ENCODE measurements around the gene P3H2. TPM values are rescaled to one million over a fixed set of nuclear protein-coding genes. Genes with fewer than 3 reads are reported as not detected.

P3H2 gene
- total and polyA plus RNA-seq, 2 of the 4 experiments (the other 2 are of a cell fraction) = 54.7 to 64.3 TPM

- Histone ChIP-seq H3K14ac (replicated peaks; ENCODE audit: low read depth, low read length) (no peak overlapping the region), H4K8ac (ENCODE audit: low read depth in 2 of 2, low read length in 2 of 2) (no peak overlapping the region), H3K4me3 (ENCODE audit: insufficient read depth, low read depth, low read length) (no peak overlapping the region), H2BK15ac (ENCODE audit: low read depth, low read length) (no peak overlapping the region), H2AK5ac (ENCODE audit: low read depth, low read length) (no peak overlapping the region), H3K56ac (ENCODE audit: extremely low read depth, insufficient read depth, low read length) (no peak overlapping the region), H3K36me3 (ENCODE audit: control insufficient read depth, insufficient read depth, low read length) (no peaks in the 10 kb centered on the region), H3K4ac (ENCODE audit: low read depth, low read length) (no peak overlapping the region), H2BK20ac (ENCODE audit: low read depth, low read length) (no peak overlapping the region), H2AFZ (replicated peaks; ENCODE audit: low read length, poor library complexity) (no peak overlapping the region), H3K79me1 (ENCODE audit: low read depth in 1 of 2, low read length in 2 of 2) (no peaks in the 10 kb centered on the region), H2BK5ac (ENCODE audit: low read depth, low read length, poor library complexity, severe bottlenecking) (no peak overlapping the region), H3K9ac (ENCODE audit: low read depth, low read length) (no peak overlapping the region), H3K27ac (ENCODE audit: insufficient read depth, low read length) (no peak overlapping the region), H2BK120ac (ENCODE audit: low read depth, low read length) (no peak overlapping the region), H3K4me2 (ENCODE audit: low read depth, low read length) (no peak overlapping the region), H3K18ac (ENCODE audit: low read depth, low read length) (no peak overlapping the region), H4K5ac (ENCODE audit: low read depth, low read length) (no peak overlapping the region), H3K23ac (ENCODE audit: low read depth, low read length) (no peak overlapping the region), H4K91ac (ENCODE audit: insufficient read depth, low read depth, low read length) (no peak overlapping the region), H3K27me3 (ENCODE audit: control insufficient read depth, insufficient read depth, low read length) (no peaks in the 10 kb centered on the region), H4K20me1 (ENCODE audit: insufficient read depth, low read length) (no peaks in the 10 kb centered on the region), H3K9me1 (ENCODE audit: insufficient read depth, low read length) (no peaks in the 10 kb centered on the region), H3K9me3 (ENCODE audit: control insufficient read depth, insufficient read depth, low read length) (no peaks in the 10 kb centered on the region), H3K4me1 (ENCODE audit: control insufficient read depth, insufficient read depth, low read length) (peaks cover 2% of the 10 kb centered on the region; the same call in 1 of the 2 replicates), H2AK9ac (replicated peaks; ENCODE audit: low read depth, low read length, poor library complexity) (no peak overlapping the region)
- WGBS, 2 experiments (ENCODE audit: extremely low coverage in 2 of 2, insufficient read length in 1 of 2) = 95% methylated on average over 2 of the region's 6 CpGs; no CpG with 5 or more reads in 1 of the 2 experiments
- ChIA-PET CTCF (interaction anchor here (0.9 kb wide), 1 partner anchor 12 kb away, joined by 3 read pairs; no protein-coding TSS in a partner anchor), POLR2A (ENCODE audit: unreplicated experiment) (no interaction called here)
- dilution Hi-C loops (cut with HindIII; ENCODE audit: low sequenced_read_pairs, unreplicated experiment) = no loop called here
- in situ Hi-C loops (cut with MboI; ENCODE audit: low sequenced_read_pairs) = no loop called here
- TF ChIP-seq CHD1 (IDR thresholded peaks at IDR 0.05; ENCODE audit: low read depth, low read length) (no peak), SMC3 (IDR thresholded peaks at IDR 0.05; ENCODE audit: low read depth, low read length) (no peak), ELK1 (IDR thresholded peaks at IDR 0.05; ENCODE audit: borderline replicate concordance, low read depth, low read length) (no peak), RAD21 (IDR thresholded peaks at IDR 0.05; ENCODE audit: low read length) (no peak), MXI1 (IDR thresholded peaks at IDR 0.05; ENCODE audit: borderline replicate concordance, low read depth, low read length) (no peak), NFE2L2 (IDR thresholded peaks at IDR 0.05; ENCODE audit: low read depth, low read length) (no peak), FOS (IDR thresholded peaks at IDR 0.05; ENCODE audit: low read depth, low read length) (no peak), RFX5 (IDR thresholded peaks at IDR 0.05; ENCODE audit: low read depth, low read length) (no peak), BHLHE40 (IDR thresholded peaks at IDR 0.05; ENCODE audit: low read depth, low read length) (no peak), RCOR1 (IDR thresholded peaks at IDR 0.05; ENCODE audit: insufficient replicate concordance, low read length) (no peak), USF2 (IDR thresholded peaks at IDR 0.05; ENCODE audit: low read depth, low read length) (no peak), POLR2A (IDR thresholded peaks at IDR 0.05; ENCODE audit: low read depth, low read length) (no peak), MAZ (IDR thresholded peaks at IDR 0.05; ENCODE audit: borderline replicate concordance, low read depth, low read length) (no peak), MAFK (IDR thresholded peaks at IDR 0.05; ENCODE audit: low read depth, low read length) (no peak), CEBPB (IDR thresholded peaks at IDR 0.05; ENCODE audit: low read depth, low read length) (no peak)
- TF ChIP-seq, protein P1, sequence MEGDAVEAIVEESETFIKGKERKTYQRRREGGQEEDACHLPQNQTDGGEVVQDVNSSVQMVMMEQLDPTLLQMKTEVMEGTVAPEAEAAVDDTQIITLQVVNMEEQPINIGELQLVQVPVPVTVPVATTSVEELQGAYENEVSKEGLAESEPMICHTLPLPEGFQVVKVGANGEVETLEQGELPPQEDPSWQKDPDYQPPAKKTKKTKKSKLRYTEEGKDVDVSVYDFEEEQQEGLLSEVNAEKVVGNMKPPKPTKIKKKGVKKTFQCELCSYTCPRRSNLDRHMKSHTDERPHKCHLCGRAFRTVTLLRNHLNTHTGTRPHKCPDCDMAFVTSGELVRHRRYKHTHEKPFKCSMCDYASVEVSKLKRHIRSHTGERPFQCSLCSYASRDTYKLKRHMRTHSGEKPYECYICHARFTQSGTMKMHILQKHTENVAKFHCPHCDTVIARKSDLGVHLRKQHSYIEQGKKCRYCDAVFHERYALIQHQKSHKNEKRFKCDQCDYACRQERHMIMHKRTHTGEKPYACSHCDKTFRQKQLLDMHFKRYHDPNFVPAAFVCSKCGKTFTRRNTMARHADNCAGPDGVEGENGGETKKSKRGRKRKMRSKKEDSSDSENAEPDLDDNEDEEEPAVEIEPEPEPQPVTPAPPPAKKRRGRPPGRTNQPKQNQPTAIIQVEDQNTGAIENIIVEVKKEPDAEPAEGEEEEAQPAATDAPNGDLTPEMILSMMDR (conservative IDR thresholded peaks at IDR 0.05; ENCODE audit: low read depth, low read length) = no peak
- intact Hi-C loops (cut with micrococcal nuclease) = no loop called here
- DNase-seq = no peak
- BruUV-seq (replicated peaks) = no TSS peak
- no peak for ATAC-seq (ENCODE audit: low read depth)
Observed at GRCh38 chr3:190127797-190128196, 7.1 kb upstream of the P3H2 start.

All from IMR-90 (cell line).